Measurements from ENCODE around the gene RNF212B. TPM values are rescaled to one million over a fixed set of nuclear protein-coding genes. Genes with fewer than 3 reads are reported as not detected.

The RNF212B gene
- total RNA-seq, 1 donor from 2014 or later = not detected

DNA sequence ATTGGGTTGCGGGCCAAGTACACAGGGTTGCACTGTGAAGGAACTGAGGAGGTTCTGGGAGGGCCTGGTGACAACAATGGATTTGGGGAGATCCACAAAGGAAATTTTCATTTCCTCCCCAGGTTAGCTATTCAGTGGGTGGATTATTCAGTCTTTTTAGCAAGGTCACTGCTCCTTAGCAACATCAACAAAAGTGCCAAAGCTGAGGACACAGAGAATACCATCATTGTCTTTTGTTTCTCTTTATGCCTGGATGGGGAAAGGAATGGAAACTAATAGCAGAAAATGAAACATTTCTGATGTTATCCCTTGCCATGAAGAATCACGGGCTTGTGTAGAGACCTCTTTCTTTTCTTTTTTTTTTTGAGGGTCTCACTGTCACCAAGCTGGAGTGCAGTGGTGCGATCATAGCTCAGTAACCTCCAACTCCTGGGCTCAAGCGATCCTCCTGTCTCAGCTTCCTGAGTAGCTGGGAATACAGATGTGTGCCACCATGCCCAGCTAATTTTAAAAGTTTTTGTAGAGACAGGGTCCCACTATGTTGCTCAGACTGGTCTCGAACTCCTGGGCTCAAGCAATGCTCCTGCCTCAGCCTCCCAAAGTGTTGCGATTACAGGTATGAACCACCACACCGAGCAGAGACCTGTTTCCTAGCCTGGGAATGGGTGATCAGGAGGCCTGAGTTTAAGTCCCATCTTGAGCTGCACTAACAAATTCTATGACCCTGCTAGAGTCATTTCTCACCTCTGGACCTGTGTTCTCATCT is 58.5 kb downstream of the RNF212B start:
- DNase-seq (ENCODE audit: low spot score) = no peak

DNA sequence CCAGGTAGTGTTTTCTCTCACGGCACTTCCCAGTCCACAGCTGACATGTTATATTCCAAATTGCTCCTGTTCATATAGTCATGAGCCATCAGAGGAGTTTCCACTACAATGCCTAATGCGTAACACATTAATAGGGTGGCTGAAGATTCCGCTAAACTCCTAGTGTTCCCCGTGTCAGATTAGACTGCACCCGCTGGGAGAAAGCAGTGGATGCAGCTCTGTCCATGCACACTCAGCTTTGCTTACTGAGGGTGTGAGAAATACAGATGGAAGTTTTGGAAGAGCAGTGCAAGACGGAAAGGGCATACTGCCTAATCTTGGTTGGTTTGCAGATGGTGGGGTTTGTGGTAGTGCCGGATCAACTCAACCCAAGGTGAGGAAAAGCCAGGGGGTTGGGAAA is 59.4 kb downstream of the RNF212B start:
- no peak for DNase-seq (ENCODE audit: low spot score)

- no peak for DNase-seq (ENCODE audit: low spot score)
Measured at GRCh38 chr14:23297611-23298277, 60.0 kb downstream of the RNF212B start.

DNA sequence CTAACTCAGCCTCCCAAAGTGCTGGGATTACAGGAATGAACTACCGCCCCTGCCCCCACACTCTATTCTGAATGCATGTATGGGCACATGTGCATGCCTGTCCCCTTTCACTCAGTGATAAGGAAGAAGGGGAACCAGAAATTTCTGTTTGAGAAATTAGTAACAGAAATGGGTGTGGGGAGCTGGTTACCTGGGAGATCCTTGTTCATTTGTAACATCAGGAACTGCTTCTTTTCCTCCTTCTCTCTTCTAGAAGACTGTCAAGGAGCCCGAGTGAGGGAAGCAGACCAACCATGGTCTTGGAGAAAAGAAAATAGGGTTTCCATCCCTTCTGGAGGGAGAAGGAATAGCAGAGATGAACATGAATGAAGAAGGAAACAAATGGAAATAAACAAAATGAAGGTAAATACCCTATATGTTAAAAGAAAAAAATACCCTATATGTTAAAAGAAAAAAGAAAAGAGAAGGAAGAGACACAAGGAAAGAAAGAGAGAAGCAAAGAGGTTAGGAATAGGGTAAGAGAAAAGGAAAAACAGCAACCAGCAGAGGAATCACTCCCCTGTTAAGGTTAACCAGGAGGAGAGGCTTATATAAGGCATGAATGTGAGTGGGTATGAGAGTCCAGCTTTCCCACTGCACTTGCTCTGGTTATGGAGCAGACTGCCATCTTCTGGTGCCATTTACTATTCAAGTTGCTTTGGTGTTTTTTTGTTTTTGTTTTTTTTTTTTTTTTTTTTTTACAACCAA is 61.6 kb downstream of the RNF212B start:
- DNase-seq (ENCODE audit: low spot score) = peak; percentile 67

GRCh38 chr14:23299986-23300686 is 62.4 kb downstream of the RNF212B start:
- no peak for DNase-seq (ENCODE audit: low spot score)

DNA sequence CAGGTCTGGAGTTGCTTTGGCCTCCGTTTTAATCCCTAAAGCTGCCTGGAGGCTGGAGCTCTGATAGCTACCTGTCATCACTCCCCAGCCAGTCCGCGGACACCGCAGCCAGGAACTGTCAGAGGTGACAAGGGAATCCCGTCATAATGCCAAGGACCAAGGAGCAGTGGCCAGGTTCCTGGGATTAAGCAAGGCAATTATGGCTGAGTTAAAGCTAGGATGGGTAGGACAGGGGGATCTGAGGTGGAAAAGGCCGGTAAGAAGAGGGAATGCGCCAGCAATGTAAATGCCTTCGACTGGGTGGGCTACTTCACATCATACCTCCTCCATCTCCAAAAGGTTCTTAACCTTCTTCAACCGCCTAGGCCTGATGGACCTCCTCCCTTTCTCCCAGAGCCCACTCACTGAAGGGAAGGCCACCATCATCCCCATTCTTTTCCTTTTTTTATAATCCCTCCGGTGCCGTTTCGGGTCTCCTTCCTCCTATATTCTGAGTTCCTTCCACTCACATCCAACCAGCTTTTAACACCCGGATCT is 63.0 kb downstream of the RNF212B start:
- DNase-seq (ENCODE audit: low spot score) = peak; percentile 52

DNA sequence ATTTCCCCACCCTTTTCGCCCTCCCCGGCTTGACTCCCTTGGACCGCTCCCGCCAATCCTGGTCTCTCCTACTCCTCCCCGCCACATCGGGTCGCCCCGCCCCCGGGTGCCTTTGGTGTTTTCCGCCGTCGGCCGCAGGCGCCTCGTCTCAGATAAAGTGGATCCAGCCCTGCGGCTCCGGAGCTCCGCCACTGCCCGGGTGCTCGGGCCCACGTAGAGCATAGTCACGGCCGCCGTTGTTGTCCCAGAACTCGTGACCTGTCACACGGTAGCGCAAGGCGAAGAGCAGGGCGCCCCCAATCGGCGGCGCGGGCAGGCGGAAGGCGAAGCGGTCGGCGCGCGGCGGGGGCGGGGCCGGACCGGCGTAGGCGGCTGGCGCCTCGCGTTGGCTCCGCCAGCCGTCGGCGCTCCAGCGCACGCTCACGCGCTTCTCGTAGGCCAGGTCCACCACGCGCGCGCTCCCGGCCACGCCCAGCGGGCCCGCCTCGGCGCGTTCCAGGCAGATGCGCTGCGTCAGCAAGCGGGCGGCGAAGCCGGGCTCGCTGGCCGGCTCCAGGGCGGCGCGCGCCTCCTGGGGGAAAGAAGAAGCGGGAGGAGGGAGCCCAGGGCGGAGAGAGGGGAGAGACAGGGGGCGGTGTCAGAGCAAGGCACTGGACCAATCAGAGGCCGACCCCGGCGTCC is 63.7 kb downstream of the RNF212B start:
- DNase-seq (ENCODE audit: low spot score) = peak; percentile 99

DNA sequence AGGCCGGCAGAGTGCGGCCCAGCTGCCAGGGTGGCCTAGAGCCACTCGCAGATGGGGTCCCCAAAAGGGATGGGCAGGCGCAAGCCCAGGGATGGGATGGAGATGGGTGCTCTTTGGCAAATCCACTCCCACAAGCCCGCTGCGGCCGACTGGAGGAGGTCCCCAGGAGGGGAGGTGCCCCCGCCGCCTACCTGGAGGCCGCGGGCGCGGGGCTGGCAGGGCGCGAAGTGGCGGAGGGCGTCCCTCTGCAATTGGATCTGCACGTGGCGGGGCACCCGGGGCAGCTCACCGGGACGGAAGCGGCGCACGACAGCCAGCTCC is 64.2 kb downstream of the RNF212B start:
- no peak for DNase-seq (ENCODE audit: low spot score)

DNA sequence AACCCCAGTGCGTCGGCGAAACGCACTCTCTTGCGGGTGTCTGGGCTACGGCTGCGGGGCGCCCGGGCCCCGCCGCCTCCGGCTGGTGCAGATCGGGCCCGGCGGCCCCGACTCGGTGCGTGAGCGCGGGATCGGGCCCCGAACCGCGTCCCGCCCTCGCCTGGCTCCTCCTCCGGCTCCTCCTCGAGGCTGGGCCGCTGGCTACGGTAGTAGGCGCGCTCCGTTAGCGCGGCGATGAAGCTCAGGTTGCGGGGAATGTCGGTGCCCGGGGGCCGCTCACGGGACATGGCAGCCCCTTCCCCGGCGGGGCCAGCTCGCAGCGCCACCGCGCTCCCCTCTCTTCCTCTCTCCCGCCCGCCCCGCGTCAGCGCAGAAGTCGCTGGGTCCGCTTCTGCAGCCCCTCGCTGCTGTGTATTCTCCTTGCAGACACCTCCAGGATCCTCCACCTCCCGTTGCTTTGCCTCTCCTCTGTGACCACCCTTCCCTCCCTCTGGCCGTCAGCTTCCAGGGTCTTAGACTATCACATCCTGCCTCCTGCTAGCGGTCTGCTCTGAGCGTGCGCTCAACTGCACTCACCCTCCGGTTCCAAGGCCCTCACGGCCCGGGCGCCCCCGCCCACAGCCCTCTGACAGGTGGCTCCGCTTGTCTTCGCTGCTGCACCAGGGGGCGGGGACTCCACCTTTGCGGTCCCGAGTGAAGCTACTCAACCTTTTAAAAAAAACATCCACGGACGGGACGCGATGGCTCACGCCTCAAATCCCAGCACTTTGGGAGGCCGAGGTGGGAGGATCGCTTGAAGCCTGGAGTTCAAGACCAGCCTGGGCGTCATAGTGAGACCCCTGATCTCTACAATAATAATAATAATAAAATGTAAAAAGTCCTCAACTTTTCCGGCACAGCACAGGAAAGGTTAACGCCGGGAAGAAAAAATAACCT is 64.8 kb downstream of the RNF212B start, which contains the start of gene PPP1R3E:
TSS of gene PPP1R3E (minus strand) at position 570 of the 936 bp plus-strand sequence. CDS start at position 287, 283 bp downstream.
- peak; percentile 72 for DNase-seq (ENCODE audit: low spot score)

DNA sequence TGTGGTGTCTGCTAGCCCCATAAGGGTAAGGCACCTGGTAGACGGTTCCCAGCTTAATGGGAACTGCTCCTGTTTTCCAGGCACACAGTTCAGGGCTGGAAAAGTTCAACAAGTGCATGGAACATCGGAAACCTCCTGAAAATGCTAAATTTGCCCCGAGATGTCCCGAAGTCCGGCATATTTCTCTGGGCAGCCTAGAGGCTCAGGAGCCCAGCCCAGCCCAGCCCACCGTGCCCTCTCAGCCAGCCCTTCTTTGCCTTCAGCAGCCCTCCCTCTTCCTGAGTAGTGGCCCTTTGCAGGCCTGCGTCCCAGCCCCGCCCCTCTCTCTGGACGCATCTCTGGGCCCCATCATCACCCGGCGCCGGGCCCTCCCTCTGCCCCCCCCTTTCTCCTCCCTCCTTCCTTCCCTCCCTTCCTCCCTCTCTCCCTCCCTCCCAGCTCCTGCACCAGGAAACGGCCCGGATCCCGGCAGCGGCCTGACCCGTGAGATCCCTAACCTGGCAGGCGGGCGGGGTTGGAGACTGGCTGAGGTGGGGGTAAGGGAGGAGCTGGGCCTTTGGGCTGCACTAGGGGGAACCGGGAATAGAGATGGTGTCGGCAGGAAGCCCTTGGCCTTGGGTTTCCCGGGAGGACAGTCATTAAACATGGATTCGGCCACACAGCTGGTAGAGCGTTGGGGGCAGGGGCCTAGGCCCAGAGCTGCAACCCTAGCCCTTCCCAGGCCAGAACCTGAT is 68.8 kb downstream of the RNF212B start, which contains the start of gene BCL2L2:
TSS of gene BCL2L2 (plus strand) at position 422 of the 734 bp plus-strand sequence. CDS start 935 bp downstream, outside the sequence.
- DNase-seq (ENCODE audit: low spot score) = peak; percentile 95

- no peak for DNase-seq (ENCODE audit: low spot score)
Measured at GRCh38 chr14:23307146-23307530, 69.4 kb downstream of the RNF212B start.

- DNase-seq (ENCODE audit: low spot score) = no peak
Measured at GRCh38 chr14:23307687-23308644, 70.2 kb downstream of the RNF212B start.

DNA sequence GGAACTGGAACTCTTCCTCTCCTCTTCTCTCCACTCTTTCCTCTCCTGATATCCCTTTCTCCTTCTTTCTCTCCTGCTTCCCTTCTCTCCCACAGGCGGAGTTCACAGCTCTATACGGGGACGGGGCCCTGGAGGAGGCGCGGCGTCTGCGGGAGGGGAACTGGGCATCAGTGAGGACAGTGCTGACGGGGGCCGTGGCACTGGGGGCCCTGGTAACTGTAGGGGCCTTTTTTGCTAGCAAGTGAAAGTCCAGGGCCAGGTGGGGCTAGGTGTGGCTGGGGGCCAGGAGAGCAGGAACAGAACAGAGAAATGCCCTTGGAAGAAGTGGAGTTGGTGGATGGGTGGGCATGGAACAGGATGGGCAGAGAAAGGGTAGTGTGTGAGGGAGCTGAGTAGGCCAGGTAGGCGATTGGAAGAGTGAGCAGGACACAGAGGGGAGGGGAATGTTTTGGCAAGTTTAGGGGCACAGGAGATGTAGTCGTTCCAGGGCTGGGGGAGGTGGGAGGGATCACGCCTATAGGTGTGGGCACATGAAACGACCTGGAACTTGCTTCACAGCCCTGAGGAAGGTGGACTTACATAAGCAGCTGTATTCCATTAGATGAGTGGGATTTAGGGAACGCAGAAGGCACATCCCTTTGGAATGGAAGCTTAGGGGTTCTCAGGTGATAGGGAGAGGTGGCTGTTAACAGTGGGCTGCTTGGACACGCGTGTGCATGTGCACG is 71.1 kb downstream of the RNF212B start:
- DNase-seq (ENCODE audit: low spot score) = no peak

DNA sequence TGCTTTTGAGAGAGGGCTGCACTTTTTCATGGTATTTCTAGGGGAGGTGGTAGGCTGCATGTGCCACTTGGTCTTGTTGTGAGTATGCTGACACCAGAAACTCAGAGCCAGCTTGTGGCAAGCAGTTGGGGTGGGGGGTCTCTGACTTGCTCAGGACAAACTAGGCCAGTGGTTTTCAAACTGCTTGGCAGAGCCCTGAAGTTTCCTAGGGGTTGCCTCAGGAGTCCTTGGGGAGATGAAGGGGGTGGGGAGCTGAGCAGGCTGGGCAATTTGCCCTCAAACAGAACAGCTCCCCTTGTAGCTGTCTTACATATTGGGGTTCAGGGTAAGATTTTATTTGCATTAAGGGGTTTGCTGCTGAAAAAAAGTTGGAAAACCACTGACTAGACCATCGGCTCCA is 72.8 kb downstream of the RNF212B start:
- DNase-seq (ENCODE audit: low spot score) = no peak

GRCh38 chr14:23316300-23316699 is 78.6 kb downstream of the RNF212B start:
- DNase-seq (ENCODE audit: low spot score) = no peak

- DNase-seq (ENCODE audit: low spot score) = no peak
Measured at GRCh38 chr14:23319746-23320583, 82.2 kb downstream of the RNF212B start.
